Measurements from ENCODE around the gene PTPRJ. TPM values are rescaled to one million over a fixed set of nuclear protein-coding genes. Genes with fewer than 3 reads are reported as not detected.
A peak's percentile ranks its signal among the peaks of the same experiment; 100 is the strongest.

PTPRJ gene
- total RNA-seq, 1 experiment from 2014 or later = 10.5 TPM

GRCh38 chr11:48050304-48050703 is 69.9 kb downstream of the PTPRJ start:
- H4K20me1 ChIP-seq (ENCODE audit: low read length) = no peaks in the 10 kb centered on the region
- no peaks in the 10 kb centered on the region for H3K9me2 ChIP-seq (replicated peaks; ENCODE audit: low read length)
- no peaks in the 10 kb centered on the region for H3K9me3 ChIP-seq (ENCODE audit: low read length)
- H2AFZ ChIP-seq (ENCODE audit: low read length) = no peak overlapping the region
- peak overlapping the region; percentile 89 for H3K27ac ChIP-seq (ENCODE audit: low read length)
- DNase-seq (no peak), ATAC-seq (no peak)
- CTCF ChIA-PET = no interaction called here
- H3K4me3 ChIP-seq (ENCODE audit: low read length) = no peak overlapping the region
- H3K79me2 ChIP-seq (ENCODE audit: low read length) = peaks cover 76% of the 10 kb centered on the region
- intact Hi-C loops (cut with micrococcal nuclease) = no loop called here
- no peaks in the 10 kb centered on the region for H3K27me3 ChIP-seq (ENCODE audit: low read length)
- H3K36me3 ChIP-seq (ENCODE audit: low read depth, low read length) = no peaks in the 10 kb centered on the region
- H3K4me1 ChIP-seq (ENCODE audit: insufficient read depth, low read length) = peaks cover 65% of the 10 kb centered on the region
- H3K4me2 ChIP-seq (ENCODE audit: low read length) = peak overlapping the region; percentile 68
- peak overlapping the region; percentile 35 for H3K9ac ChIP-seq (ENCODE audit: low read length)
- POLR2A ChIA-PET (ENCODE audit: unreplicated experiment) = interaction anchor here (0.6 kb wide), 1 partner anchor 61 kb away, joined by 3 read pairs; no protein-coding TSS in a partner anchor
- TF ChIP-seq EZH2phosphoT487 (IDR thresholded peaks at IDR 0.05; ENCODE audit: borderline replicate concordance, low read length) = no peak
- no peak for TF ChIP-seq CTCF (conservative IDR thresholded peaks at IDR 0.05; ENCODE audit: low read depth, low read length)
- TF ChIP-seq EZH2 (IDR thresholded peaks at IDR 0.05; ENCODE audit: low read length, unreplicated experiment) = no peak
- no TSS peak for BruUV-seq (replicated peaks)
- no peaks in the 10 kb centered on the region for H3F3A ChIP-seq (ENCODE audit: low read length, unreplicated experiment)

- H4K20me1 ChIP-seq (ENCODE audit: low read length) = no peaks in the 10 kb centered on the region
- H3K9me3 ChIP-seq (ENCODE audit: low read length) = no peaks in the 10 kb centered on the region
- H3K4me3 ChIP-seq (ENCODE audit: low read length) = no peak overlapping the region
- ATAC-seq = no peak
- no peak for DNase-seq
- H3F3A ChIP-seq (ENCODE audit: low read length, unreplicated experiment) = no peaks in the 10 kb centered on the region
- no peak overlapping the region for H2AFZ ChIP-seq (ENCODE audit: low read length)
- CTCF ChIA-PET = no interaction called here
- intact Hi-C loops (cut with micrococcal nuclease) = no loop called here
- no peak for TF ChIP-seq EZH2 (IDR thresholded peaks at IDR 0.05; ENCODE audit: low read length, unreplicated experiment)
- TF ChIP-seq CTCF (conservative IDR thresholded peaks at IDR 0.05; ENCODE audit: low read depth, low read length) = no peak
- H3K9me2 ChIP-seq (replicated peaks; ENCODE audit: low read length) = no peaks in the 10 kb centered on the region
- H3K4me2 ChIP-seq (ENCODE audit: low read length) = peak overlapping the region; percentile 44
- peaks cover 66% of the 10 kb centered on the region for H3K79me2 ChIP-seq (ENCODE audit: low read length)
- peaks cover 75% of the 10 kb centered on the region for H3K4me1 ChIP-seq (ENCODE audit: insufficient read depth, low read length)
- POLR2A ChIA-PET (ENCODE audit: unreplicated experiment) = interaction anchor here (0.5 kb wide), 1 partner anchor 44 kb away, joined by 4 read pairs; no protein-coding TSS in a partner anchor
- no peaks in the 10 kb centered on the region for H3K27me3 ChIP-seq (ENCODE audit: low read length)
- no peaks in the 10 kb centered on the region for H3K36me3 ChIP-seq (ENCODE audit: low read depth, low read length)
- BruUV-seq (replicated peaks) = no TSS peak
- H3K9ac ChIP-seq (ENCODE audit: low read length) = no peak overlapping the region
- H3K27ac ChIP-seq (ENCODE audit: low read length) = peak overlapping the region; percentile 89
Measured at GRCh38 chr11:48051217-48051830, 71.0 kb downstream of the PTPRJ start.
